CD4-positive, alpha-beta T cell treated with Interleukin-15 for 1 hour (primary cell): ENCODE data around the gene DGKD.
A peak's percentile ranks its signal among the peaks of the same experiment; 100 is the strongest.

Experiments used
- DNase-seq: peaks from one replicate; pipeline ENCODE4 v3.0.0-alpha.2; 2020

DGKD gene

GRCh38 chr2:233414777-233415570 is 60.7 kb downstream of the DGKD start:
- DNase-seq: no peak

DNA sequence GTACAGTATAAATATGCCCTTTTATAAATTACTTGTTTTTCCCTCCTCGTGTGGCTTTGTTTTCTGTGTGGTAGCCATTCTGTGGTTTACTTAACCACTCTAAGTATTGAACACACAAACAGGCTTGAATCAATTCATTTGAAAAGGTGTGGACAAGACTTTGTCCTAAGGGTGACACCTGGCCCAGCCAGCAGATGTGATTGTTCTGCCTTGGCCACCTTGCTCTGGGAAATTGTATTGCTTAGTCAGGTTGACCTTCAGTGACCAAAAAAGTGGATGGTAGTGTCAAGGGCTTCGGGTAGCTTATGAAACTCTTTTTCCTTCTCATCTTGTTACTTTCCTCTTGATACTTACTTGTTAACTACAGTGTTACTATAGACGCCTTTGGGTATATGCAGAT is 61.9 kb downstream of the DGKD start:
- no peak for DNase-seq

DNA sequence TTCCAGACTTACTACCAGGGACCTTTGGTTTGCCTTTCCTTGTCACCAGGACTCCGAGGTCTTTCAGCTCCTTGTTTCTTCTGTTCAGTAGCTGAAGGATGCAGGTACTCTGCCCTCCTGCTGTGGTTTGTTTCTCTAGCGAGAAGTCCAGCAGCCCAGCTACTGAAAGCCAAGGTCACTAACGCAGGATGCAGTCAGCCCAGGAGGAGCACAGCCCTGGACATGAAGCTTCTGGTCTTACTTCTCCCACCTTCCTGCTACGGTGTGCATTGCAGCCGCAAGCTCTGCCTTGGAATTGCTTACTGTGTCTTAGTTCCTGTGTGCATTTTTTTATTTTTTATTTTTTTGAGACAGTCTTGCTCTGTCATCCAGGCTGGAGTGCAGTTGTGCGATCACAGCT is 62.4 kb downstream of the DGKD start:
- DNase-seq: no peak

GRCh38 chr2:233417282-233417681 is 63.0 kb downstream of the DGKD start:
- DNase-seq: no peak

DNA sequence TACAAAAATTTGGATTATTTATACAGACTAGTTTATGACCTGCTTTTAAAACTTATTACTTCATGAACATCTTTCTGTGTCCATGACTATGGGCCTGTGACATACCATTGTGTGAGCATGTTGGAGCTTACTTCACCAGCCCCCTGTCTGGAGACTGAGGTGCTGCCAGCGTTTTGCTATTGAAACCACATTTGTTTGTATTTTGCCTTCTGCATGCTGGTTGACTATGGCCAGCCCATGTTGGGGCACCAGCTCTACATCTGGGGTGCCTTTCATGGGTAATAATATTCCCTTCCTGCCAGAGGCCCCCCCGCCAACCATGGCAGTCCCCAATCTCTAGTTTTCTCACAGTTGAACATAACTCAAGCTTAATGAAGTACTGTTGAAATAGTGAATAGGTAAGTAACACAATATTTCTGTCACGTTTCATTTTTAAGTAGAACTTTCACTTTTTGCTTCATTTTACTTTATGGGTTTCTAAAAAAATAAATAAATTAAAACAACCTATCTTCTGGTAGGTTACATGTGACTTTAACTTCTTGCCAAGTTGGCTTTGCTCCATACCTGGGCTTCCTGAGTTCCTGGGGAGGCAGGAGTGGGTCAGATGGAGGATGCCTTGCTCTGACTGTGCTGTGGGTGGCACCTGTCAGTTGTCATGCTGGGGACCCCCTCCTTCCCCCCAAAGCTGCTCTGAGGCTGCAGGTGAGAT is 63.9 kb downstream of the DGKD start:
- no peak for DNase-seq

DNA sequence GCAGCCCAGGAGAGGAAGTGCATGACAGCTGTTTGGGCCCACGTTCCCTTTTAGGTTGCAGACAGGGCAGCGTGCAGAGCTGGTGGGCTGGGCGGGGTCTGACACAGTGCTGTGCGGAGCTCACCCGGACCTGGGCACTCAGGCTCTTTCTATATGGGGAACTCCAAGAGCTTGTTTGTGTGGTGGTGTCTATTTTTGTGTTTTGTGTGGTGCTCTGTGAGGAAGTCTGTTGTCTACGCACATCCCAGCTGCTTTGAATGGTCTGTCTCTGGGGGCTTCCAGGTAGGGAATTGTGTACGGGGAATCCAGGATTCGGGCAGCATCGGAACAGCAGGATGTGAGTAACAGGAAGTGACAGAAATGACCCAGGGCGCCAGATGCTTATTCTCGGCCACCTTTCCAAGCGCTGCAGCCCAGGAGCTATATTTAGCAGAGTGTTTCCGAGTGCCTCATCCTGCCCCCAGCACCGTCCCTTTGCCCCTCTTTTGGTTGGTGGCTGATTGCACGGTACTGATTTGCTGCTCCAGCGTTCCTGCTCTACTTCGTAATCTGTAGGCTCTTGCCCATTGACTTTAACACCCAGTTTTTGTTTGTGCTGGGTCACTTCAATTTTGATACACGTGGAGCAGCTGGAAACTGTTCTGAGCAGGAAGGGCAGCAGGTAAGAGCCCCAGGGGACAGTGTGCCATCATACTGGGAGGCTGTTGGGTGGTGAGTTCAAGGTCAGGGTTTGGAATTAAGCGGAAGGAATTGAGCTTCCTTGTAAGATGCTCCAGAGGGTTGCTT is 64.7 kb downstream of the DGKD start:
- peak; percentile 85 for DNase-seq

DNA sequence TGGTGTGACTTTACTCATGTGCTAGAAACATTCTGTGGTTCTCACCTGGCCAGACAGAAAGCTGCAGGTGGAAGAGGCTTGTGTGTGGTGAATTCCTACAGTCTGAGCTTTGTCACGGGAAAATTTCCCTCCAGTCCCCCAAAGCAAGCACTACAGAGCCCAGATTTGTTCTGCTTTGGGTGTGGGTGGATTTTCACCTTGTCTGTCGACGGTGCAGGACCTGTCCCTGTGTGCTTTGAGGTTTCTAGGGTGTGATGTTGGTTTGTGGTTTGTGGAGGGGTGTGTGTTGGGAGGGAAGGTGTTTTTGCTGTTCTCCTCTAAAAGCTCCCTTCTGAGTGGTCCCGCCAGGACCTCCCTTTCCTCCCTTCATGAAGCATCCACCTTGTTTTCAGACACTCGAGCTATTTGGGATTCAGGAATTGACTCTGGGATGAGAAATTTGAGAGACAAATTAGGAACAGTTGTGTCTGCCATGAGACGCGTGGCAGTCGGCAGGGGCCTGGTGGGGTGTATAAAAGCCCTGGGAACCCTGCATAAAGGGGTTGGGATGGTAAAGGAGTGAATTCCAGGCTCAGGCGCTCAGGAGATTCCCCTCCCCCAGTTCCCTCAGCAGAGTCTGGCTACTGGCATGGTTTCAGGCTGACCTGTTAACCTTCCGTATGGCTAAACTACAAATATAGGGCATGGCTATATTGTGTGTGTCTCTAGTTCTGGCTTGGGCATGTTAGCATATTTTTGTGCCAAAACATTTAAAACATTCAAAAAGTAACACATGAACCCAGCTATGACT is 65.5 kb downstream of the DGKD start:
- peak; percentile 60 for DNase-seq

GRCh38 chr2:233421091-233421816 is 67.0 kb downstream of the DGKD start:
- no peak for DNase-seq

DNA sequence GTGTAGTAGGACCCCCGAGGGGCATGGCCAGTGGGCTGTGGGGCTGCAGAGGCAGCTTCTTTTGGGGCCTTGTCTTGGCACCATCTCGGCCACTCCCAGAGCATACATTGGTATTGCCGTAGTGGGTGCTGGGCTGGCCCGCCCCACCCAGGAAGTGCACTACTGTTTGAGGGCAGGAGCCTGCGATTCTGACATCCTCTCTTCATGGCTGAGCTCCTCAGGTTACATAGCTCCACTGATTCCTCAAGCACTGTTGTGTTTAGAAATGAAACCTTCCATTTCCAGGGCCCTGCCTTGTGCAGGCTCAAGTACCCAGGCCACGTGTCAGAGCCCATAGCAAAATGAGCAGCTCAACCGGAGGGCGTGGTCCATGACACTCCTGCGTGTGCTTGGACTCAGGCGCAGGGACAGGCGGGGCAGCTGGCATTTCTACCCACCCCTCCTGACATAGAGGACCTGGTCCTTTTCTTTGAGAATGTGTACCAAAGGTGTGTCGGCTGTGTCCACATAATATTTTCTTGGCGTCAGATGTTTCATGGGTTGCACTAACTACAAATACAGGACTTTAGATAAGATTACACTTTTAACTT is 67.9 kb downstream of the DGKD start:
- peak; percentile 73 for DNase-seq

- DNase-seq: no peak
These were observed 68.6 kb downstream of the DGKD start for GRCh38 chr2:233422649-233423551.

- no peak for DNase-seq
These were observed 69.2 kb downstream of the DGKD start for GRCh38 chr2:233423552-233423860.

GRCh38 chr2:233424154-233424951 is 70.1 kb downstream of the DGKD start:
- no peak for DNase-seq

GRCh38 chr2:233426619-233427342 is 72.5 kb downstream of the DGKD start:
- DNase-seq: no peak

- DNase-seq: no peak
These were observed 73.7 kb downstream of the DGKD start for GRCh38 chr2:233428008-233428407.

DNA sequence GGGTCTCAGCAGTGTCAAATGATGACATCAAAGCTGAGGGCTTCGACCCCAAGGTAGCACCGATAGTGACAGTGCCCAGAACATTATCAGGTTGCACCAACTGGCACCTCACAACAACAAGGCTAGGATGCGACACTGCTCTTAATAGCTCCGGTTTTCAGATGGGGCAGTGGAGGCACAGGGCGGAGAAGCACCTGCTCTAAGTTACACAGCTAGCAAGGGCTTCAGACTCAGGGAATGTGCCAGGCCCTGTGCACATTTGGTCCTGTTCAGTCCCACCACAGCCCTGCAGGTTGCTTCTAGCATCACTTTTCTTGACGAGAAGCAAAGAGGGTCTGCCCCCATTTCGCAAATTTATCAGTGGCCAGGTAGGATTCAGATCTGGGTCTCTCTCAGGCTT is 74.1 kb downstream of the DGKD start:
- DNase-seq: no peak

DNA sequence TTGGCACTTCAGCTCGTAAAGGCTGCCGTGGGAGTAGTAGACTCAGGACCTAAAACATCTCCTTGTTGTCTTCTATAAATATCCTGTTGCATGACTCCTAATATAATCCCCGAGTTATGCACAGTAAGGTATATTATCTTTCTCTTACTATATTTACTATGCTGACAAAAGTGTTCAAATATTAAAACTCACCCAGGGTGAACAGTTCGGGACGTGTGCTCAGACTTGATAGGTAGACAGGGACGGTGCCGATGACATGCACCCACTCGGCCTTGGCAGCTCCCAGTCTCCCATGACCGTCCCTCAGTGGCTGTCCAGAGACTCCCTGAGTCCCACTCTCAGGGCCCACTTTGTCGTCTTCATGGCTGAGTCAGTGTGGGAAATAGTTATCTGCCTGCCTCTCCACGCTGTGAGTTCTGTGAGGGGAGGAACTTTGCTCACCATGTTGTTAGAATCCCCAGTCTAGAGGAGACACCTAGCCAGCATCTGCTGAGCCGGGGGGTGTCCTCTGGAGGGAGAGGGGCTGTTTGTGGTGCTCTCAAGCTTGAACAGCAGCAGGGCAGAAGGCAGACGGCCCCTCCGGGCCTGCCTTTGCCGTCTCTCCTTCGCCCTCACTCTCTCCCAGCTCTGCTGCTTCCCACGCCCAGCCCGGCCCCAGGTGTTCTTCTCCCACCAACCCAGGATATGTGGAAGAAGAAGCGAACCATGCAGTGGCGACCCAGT is 75.0 kb downstream of the DGKD start:
- DNase-seq: no peak

DNA sequence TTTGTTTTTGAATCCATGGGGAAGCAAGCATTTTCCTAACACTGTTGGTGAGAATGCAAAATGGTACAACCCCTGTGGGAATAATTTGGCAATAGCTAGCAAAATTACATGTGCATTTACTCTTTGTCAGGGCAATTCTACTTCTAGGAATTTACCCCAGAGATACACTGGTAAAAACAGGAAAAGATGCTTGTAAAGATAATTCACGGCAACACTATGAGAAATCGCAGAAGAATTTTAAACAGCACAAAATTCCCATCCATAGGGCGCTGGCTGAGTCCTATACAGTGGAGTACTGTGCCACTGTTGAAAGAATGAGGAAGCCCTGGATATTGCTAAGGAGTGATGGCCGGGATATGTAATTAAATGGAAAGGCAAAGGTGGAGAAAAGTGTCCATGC is 75.8 kb downstream of the DGKD start:
- no peak for DNase-seq

- no peak for DNase-seq
These were observed 76.4 kb downstream of the DGKD start for GRCh38 chr2:233430651-233431050.

- DNase-seq: no peak
These were observed 78.7 kb downstream of the DGKD start for GRCh38 chr2:233433029-233433428.
